HG03039 (cell line): ENCODE results near the gene SORCS2.

Experiments used
- ATAC-seq: cut with Tn5 transposase; IDR thresholded peaks from one replicate; pipeline ENCODE4 v1.9.1; 2021; ENCODE audit warnings: mild to moderate bottlenecking, moderate library complexity; ENCODE audit not compliant: unreplicated experiment

Gene SORCS2

DNA sequence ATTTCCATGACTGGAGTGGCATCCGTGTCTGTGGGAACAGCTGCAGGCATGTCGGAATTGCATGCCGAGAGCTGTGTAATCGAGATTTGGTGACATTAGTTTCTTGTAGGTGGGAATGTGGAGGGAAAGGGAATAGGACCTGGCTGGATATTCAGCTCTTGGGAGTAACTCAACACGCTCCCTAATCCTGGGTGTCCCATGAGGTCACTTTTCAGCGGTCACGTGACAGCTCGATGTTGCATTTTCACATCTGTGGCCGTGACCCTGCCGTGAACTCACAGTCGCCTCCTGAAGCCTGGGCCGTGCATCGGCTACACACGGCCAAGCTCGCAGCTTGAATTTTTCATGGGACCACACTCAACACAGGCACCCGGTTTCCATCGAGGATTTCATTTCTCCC lies 268.2 kb downstream of the SORCS2 start:
- no peak for ATAC-seq

DNA sequence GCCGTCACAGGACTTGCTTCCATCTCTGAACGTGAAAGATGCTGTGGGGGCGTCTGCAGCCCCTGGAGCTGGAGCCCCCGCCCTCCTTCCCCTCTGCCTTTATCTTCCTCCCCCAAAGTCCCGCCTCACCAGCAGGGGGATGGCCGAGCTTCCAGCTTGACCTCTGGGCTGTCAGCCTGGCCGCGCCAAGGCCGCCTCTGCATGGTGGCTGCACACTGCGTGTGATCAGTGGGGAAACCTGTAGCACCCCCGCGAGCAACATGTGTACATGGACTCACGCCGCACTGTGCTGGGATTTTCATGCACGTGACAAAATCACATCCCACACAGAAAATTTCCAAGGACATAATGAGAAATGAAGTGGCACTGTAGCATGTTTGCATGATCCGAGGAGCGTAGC lies 268.9 kb downstream of the SORCS2 start:
- no peak for ATAC-seq

DNA sequence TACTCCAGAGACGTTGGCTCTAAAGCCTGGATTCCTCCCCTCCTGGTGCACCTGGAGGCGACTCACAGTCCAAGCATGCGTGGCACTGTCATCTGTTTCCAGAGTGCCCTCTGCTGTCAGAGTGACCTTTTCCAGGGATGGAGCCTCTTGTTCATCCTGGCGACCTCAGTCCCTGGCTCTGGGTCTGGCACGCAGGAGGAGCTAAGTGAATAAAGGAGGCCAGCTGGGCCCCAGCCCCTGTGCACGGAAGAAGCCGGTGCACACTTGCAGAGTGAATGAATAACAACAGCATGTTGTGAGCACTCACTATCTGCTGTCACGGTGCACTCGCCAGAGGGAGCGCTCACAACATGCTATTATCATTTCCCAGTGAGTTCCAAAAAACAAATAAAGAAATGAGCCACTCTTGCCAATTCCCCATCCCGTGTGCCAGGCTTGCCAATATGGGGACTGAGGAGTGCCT lies 270.2 kb downstream of the SORCS2 start:
- no peak for ATAC-seq

DNA sequence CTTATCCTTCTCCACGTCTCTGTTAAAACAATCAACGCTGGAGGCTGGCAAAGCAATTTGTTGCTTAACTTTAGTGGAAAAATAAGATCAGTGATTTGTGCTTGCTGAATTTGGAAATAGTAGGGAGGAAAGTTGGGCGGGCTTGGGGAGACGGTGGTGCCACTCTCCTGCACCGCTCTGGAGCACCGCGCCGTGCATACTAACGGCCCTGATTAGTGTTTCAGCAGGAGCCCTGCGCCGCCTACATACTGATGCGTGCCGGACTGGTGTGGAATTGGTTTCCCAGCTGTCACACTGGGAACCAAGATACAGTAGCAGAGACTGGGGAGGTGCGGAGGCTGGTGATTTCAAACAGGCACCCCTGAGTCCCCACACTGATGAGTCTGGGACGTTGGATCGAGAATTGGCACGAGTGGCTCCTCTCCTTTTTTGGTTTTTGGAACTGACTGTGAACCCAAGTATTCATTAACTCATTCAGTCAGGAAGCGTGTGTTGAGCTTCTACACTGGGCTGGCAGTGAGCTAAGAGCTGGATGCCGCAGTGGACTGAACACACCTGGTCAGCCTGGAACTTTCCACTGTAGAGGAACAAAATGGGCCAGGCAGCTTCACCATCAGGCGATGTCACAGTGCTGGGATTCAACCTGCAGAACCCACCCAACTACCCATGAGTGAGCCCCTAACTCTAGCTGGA lies 271.4 kb downstream of the SORCS2 start:
- ATAC-seq, result no peak

DNA sequence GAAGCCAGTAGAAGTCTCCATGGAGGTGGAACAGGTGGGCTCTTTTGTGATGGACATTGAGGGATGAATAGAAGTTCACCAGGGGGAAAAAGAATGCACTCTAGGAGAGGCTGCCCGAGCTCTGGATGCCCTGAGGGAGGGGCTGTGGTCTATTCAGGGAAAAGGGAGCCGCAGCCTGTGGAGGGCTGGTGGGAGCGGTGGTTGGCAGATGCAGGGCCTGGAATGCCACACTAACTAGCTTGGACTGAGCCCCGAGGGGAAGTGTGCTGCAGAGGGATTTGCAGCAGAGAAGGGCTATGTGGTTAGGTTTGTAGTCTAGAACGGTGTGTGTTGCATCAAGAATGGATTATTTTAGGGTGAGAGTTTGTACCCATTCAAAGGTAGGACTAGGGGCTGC lies 271.9 kb downstream of the SORCS2 start:
- no peak for ATAC-seq

DNA sequence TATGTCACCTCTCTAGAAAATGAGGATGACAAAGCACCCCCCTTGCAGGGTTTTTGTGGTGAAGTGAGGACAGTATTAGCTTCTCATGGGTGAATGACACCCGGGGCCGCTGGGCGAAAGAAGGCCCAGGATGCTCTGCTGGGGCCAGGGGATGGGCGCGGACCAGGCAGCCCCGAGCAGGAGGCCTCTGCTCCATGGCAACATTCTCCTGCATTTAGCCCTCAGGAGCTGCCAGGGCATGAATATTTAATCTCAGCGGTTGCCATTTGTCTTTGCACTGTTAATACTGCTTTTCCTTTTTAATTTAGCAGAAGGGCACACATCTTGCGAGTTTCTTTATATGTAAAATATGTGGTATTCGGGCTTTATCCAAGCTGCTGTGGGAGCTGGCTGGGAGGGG lies 272.7 kb downstream of the SORCS2 start:
- ATAC-seq, result no peak

DNA sequence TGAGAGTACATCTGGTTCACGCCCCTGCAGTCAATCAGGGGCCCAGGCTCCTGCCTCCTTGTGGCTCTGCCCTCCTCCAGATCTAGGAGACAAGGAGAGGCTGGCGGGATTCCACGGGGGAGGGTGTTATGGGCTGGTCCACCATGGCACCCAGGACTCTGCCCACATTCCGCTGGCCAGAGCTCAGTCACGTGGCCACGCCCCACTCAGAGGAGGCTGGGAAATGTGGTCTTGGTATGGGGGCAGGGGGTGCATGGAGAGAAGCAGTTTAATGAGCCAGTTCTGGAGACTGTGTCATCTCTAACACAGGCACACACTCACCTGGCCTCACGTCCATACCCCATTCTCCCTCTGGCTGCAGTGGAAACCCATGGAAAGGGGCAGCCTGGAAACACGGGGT lies 273.9 kb downstream of the SORCS2 start:
- ATAC-seq, result no peak

DNA sequence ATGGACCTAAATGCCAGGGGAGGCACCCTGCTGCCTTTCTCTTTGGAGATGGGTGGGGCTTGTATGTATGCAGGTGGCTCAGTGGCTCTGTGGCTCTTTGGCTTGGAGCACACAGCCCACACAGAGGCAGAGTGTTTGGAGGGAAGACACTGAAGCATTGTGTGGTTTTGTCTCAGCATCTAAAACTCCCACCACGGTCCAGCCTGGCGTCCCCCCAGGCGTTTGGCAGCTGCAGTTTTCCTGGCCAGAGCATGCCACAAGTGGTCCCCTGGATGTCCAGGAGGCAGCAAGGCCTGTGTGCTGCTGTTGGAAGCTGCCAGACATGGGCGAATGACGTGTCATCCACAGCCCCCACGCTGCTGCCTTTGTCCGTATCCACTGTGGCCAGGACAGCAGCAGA lies 274.6 kb downstream of the SORCS2 start:
- ATAC-seq, result no peak

DNA sequence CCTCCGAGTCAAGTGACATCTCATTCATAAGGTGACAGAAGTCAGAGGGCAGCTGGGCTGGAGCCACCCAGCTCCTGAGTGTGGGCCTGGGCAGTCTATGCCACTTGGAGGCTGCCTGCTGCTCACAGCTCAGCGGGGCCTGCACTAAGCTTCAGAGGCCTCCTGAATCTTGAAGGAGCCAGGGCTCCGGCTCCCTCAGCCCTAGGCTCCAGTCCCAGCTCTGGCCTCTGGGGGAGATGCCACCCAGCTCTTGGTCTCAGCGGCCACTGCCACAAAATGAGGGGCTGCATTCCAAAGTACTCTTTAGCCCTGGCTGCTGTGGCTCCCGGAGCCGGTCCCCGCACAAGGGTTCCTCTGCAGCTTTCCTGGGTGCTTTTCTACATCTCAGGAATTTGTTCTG lies 275.1 kb downstream of the SORCS2 start:
- ATAC-seq, result no peak

DNA sequence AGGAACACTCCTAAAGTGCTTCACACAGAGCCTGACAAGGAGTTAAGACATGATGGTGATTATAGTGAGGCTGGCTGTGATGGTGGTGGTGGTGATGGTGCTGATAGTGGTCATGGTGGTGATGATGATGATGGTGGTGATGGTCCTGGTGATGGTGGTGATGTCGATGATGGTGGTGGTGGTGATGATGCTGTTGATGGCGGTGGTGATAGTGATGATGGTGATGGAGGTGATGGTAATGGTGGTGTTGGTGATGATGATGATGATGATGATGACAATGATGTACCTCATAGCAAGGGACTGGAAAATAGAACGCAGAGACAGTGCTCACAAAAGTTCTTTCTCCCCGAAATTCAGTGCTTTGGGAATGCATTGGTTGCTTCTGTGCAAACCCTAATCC lies 276.7 kb downstream of the SORCS2 start:
- ATAC-seq, result no peak

DNA sequence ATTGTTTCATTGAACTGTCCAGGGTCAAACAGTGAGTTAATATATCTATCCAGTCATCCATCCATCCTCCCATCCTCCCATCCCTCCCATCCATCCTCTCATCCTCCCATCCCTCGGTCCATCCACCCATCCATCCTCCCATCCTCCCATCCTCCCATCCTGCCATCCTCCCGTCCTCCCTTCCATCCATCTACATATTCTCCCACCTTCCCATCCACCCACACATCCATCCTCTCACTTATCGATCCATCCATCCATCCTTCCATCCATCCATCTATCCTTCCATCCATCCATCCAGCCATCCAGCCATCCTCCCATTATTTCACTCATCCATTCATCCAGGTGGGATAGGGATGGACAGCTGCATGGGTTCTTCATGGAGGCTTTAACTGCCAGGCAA lies 277.8 kb downstream of the SORCS2 start:
- no peak for ATAC-seq

DNA sequence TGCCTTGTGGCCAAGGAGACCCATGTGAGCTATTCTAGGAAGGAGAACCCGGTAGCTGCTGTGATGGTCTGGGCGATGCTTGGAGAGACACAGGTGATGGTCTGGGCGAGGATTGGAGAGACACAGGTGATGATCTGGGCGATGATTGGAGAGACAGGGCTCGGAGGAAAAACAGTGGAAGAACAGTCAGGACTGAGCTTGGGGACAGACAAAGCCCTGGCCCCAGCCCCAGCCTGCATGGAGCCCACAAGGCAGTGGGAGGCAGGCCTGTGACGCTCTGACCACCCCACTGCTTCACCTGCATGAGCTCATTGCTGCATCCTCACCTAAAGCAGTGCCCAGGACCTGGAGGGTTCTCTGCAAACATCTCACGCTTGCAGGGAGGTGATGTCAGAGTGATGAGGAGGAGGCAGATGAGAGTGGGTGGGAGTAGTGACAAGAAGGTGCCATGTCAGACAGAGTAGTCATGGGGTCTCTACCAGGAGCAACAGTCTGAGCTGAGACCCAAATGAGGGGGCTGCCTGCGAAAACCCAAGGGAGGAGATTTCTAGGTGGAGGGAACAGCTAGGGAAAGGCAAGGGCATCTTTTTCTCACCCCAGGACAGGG lies 278.3 kb downstream of the SORCS2 start:
- no peak for ATAC-seq

DNA sequence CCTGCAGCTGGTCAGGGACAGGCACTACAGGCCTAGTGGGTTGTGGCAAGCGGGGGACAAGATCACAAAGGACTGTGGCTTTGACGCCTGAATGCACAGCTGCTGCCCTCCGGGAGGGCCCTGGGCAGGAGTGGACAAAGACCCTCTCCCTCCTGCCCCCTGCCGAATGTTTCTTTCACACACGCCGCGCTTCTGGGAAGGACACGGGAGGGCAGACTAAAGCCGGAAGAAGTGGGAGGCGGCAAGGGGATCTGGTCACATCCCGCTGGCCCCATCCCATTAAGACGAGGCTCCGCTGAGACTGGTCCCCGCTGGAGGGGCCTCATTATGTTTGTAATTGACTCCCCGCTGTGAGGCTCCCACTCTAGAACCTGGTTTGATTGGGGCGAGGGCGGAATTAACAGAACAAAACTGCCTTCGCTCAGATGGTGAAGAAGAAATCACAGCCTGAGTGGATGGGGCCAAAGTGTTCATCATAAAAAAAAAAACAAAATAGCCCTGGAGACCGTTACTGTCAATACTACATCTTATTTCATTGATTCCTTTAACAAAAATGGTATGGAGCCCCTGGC lies 280.2 kb downstream of the SORCS2 start:
- no peak for ATAC-seq

DNA sequence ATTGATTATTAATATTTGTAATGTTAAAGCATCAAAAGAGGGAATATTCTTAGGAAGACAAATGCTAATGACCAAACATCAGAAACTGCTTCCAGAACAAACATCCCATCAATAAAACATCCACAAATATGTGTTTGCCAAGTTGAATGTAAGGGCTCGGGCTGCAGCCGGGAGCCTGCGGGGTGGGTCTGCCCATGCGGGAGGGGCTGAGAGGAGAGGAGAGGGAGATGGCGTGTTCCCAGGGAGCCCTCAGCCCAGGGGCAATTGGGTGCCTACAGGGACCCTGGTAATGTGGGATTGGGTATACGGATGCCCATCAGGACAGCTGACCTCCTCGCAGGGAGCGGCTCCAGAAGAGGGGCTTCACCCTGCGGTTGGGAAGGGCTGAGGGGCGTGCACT lies 280.7 kb downstream of the SORCS2 start:
- no peak for ATAC-seq

DNA sequence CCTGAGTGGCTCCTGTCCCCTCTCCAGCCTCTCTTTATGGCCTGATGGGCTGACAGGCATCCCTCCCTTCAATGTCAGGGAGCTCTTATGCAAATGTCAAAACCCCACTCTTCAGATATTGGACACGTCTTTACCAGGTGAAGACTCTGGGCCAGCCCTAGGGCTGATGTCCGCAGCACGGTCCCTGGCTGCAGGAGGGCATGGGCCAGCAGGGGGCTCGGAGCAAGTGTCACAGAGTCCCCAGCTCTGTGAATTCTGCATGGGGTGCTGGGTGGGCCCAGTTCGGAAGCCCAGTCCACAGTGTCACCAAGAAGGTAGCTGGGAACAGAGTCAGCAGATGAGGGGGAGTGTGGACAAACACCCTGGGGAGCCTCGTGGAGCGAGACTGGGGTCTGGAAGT lies 282.0 kb downstream of the SORCS2 start:
- ATAC-seq, result no peak

DNA sequence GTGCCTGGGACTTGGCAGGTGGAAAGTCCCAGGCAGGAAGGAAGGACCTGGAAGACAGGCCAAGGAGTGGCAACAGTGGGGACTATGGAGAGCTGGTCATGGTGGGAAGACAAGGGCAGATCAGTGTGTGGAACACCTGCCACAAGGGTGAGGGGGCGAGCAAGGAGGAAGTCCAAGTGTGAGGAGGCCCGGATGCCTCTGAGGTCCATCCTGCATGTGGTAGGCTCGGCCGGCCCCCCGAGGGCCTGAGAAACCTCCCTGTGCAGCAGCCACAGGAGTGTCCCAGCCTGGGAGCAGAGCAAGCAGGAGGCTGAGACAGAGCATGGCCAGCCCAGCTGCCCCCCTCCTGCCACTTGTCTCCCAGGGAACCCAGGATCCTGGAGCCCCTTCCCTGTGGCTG lies 282.9 kb downstream of the SORCS2 start:
- ATAC-seq, result no peak

DNA sequence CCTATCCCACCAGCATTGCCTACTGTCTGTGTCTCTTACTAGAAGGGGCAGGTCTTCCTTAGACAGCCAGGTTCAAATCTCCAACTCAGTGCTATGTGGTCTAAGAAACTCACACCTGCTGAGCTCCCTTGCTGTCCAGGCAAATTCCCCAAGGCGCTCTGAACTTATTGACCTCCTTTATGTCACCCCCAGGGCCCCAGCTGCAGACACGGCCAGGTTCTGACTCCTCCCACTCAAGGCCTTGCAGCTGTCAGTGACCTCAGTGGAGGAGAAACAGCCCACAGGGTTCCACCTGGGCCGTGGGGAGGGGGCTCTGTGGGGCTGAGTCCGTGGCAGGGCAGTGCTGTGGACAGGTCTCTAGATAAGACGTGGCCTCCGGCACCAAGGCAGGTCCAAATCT lies 284.5 kb downstream of the SORCS2 start:
- no peak for ATAC-seq

DNA sequence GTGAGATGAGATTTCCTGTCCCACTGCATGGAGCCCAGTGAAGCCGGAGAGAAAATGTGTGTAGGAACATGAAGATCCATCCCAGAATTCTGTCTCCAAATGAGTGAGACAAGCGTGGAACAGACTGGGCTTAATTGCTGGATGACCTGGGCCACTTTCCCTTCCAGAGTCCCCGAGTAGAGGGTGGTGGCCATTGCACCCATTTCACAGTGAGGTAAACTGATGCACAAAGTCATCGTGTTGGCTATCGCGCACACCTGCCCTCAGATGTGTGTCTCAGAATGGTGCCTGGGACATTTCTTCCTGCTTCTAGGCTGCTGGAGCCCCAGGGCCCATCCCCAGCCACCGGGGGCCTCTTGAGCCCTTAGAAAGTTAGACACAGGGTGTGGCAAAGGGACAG lies 285.4 kb downstream of the SORCS2 start:
- ATAC-seq, result no peak

DNA sequence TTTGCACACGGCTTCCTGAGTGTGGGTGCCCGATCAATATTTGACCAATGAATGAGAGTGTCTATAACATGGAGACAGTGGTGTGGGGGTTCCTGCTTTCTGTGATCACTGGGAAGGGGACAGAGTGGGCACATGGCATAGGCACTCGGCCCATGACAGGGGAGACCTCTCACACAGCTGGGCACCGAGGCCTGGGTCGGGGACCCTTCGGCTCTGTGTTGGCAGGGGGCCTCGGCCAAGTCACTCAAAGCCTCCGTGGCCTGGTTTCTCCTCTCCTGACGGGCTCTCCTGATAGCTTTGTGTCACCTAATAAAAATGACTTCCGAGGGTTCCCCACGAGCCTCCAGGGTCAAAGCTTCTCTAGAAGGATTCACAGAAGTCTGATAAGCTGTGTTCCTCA lies 286.3 kb downstream of the SORCS2 start:
- ATAC-seq, result no peak

DNA sequence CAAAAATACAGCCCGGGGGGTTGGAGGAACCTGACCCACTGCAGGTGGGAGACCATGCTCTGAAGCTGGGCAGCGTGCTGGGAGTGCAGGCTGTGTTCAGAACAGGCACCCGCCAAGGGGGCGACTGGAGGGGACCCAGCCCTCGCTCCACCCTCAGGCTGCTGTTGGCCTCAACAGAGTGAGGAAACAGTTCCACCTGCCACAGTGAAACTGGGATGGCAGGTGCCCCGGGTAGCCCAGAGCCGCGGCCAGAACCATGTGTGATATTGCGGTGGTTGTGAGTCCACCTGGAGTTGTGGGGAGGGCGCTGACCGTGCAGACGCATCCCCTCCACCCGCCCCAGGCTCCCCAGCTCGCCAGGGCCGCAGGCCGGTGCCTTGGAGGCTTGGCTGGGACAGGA lies 288.1 kb downstream of the SORCS2 start:
- no peak for ATAC-seq

DNA sequence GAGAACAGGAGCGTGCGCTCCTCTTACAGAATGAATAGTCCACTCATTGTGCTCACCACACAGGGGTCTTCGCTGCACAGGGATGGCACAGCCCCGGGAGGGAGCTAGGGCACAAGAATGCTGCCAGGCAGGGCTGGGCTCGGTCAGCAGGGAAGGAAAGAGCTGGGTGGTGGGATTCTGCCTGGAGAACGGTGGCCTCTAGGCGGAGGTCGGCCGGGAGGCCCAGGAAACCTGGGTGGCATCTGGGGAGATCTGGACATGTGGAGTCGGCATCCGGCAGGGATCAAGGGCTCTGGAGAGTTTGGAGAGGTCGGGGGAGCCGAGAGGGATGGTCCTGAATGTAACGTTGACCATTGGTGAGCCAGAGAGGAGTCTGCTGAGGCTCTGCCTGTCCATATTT lies 288.9 kb downstream of the SORCS2 start:
- no peak for ATAC-seq

DNA sequence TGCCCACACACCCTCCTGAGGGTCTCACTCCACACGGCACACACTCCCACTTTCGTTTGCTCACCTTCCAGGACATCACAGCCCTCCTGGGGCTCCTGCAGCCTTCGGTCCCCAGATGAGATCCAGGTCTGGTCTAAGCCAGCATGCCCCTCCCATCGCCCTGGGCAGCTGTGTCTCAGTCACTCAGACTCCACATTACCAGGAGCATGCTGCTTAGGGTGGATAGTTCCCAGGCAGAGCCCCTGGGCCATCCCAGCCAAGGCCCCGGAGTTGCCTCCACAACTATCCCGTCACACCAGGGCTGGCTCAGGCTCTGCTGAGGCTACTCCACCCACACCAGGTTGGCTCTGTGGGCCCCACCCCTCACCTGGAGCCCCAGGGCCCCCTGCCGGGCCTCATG lies 292.8 kb downstream of the SORCS2 start:
- no peak for ATAC-seq

DNA sequence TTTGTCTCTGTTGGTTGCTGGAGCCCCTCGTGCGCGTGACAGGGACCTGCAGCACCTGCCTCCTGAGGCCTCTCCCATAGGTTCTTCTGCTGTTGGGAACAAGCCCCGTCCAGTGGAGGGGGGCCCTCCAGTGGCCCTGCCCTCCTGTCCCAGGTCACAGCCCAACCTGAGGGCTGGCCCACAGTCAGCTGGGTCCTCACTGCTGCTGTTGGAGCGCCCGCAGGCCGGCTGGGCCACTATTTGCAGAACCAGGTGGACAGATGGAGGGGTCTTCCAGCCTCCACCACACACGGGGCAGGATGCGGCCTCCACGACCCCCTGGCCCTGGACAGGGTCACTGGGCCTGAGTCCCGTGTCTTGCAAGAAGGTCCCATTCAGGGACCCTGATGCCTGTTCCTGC lies 293.8 kb downstream of the SORCS2 start:
- ATAC-seq, result no peak
